Measurements from ENCODE around the gene IL18BP.

The IL18BP gene

DNA sequence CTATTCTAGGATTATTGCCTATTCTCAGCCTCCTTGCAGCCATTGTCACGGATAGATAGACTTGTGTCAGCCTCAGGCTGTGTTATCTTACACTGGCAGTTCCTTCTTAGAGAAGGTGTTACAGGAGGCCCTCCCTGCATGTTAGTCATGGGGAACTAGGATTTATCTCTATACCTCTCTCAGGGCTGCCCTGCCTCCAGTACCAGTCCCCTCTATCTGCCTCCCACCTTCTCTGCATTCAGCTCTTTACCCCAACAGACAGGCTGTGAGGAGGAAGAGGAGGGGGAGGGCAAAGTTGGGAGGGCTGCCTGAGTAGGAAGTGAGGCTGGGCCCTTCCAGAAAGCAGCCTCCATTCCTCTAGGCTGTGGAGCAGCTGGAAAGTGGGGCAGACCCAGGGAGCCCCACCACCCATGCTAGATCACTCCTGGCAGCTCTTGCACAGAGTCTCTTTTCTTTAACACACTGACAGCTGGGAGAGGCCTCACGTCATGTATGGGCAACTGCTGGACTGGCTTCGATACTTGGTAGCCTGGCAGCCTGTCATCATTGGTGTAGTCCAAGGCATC lies 2.9 kb upstream of the IL18BP start:
- no peak overlapping the region for H3K4me3 ChIP-seq (ENCODE audit: low read length)
- no peak for DNase-seq (ENCODE audit: low read depth, low spot score)

DNA sequence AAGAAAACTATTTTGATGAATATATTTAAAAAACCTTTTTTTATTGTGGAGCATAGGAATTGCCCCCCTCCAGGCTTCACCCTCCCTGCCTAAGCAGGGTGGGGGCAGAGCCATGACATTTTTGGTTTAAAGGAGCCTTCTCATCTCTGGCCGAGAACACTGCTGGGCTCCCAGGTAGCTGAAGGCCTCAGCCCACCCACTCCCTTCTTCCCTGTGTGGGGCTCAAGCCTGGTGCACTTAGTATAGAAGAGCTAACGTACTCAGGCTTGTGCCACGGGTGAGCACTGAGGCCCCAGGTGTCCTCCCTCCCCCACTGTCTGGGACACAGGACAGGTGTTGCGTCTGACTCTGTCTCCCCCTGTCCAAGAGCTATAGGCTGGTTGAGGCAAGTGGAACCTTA lies 2.2 kb upstream of the IL18BP start:
- no peak overlapping the region for H3K4me3 ChIP-seq (ENCODE audit: low read length)
- no peak for DNase-seq (ENCODE audit: low read depth, low spot score)

DNA sequence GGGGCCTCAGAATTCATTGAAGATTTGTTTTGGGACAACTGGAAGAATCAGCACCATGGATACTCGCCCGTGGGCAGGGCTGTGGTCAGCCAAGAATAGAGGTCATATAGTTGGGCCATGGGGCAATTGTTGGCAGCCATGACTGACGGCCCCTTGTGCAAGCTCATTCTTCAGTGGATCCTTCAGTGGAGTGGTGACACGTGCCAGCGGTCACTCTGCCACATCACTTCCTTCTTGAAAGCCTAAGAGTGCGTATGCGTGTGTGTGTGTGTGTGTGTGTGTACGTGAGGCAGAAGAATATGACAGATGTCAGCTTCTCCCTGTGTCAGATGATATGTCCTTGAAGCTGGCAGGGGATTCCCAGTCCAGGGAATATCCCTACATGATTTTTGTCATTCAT lies 1.8 kb upstream of the IL18BP start:
- DNase-seq (ENCODE audit: low read depth, low spot score) = no peak
- no peak overlapping the region for H3K4me3 ChIP-seq (ENCODE audit: low read length)

DNA sequence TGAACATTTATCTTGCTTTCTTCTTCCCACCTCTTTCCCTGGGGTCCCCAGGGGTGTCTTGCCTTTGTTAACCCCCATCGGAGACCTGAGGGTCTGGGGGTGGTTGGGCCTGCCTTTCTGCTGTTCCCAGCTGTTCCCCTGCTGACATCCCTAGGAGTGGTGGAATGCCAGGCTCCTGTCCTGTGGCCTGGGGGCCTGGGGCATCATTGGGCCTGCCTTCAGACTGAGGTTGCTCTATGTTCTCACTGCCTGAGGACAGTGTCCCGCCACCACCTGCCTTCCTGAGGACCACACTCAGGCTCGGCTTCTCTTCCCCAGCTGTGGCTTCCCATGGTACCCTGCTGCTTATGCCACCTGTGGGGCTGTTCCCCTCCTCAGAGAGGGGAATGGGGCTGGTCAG lies 1.1 kb upstream of the IL18BP start:
- DNase-seq (ENCODE audit: low read depth, low spot score) = no peak
- H3K4me3 ChIP-seq (ENCODE audit: low read length) = no peak overlapping the region

DNA sequence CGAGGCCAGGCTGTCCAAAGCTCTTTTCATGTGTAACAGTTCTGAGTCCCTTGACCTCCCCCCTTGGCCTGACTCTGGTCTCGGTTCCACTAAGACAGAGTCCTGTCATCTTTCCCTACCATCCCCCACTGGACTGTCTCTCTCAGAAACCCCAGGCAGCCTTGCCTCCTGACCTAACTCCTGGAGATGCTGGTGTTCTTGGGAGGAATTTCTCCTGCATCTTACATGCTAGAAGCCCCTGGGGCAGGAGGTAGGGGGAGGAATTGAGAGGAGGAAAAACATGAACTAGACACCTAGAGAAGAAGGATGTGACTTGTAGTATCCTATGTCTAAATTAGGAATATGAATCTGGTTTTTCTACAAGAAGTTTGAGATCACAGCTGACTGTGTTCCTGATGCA lies 648 bp upstream of the IL18BP start:
- no peak overlapping the region for H3K4me3 ChIP-seq (ENCODE audit: low read length)
- no peak for DNase-seq (ENCODE audit: low read depth, low spot score)

DNA sequence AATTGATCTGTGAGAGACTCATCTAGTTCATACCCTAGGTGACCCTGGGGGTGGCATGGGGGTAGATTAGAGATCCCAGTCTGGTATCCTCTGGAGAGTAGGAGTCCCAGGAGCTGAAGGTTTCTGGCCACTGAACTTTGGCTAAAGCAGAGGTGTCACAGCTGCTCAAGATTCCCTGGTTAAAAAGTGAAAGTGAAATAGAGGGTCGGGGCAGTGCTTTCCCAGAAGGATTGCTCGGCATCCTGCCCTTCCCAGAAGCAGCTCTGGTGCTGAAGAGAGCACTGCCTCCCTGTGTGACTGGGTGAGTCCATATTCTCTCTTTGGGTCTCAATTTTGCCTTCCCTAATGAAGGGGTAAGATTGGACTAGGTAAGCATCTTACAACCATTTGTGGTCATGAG lies 653 bp downstream of the IL18BP start:
- no peak for DNase-seq (ENCODE audit: low read depth, low spot score)
- H3K4me3 ChIP-seq (ENCODE audit: low read length) = peak overlapping the region; percentile 65

DNA sequence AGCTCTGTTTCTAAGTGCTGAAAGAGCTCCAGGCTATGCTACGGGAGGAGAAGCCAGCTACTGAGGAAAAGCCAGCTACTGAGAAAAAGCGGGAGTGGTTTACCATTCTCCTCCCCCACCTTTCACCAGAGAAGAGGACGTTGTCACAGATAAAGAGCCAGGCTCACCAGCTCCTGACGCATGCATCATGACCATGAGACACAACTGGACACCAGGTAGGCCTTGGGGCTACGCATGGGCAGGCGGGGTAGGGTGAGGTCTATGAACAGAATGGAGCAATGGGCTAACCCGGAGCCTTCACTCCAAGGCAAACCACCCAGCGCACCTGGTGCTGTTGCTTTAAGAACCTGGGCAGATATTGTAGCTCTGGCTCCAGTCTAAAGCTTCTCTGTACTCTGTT lies 1.1 kb downstream of the IL18BP start:
- no peak overlapping the region for H3K4me3 ChIP-seq (ENCODE audit: low read length)
- DNase-seq (ENCODE audit: low read depth, low spot score) = no peak

DNA sequence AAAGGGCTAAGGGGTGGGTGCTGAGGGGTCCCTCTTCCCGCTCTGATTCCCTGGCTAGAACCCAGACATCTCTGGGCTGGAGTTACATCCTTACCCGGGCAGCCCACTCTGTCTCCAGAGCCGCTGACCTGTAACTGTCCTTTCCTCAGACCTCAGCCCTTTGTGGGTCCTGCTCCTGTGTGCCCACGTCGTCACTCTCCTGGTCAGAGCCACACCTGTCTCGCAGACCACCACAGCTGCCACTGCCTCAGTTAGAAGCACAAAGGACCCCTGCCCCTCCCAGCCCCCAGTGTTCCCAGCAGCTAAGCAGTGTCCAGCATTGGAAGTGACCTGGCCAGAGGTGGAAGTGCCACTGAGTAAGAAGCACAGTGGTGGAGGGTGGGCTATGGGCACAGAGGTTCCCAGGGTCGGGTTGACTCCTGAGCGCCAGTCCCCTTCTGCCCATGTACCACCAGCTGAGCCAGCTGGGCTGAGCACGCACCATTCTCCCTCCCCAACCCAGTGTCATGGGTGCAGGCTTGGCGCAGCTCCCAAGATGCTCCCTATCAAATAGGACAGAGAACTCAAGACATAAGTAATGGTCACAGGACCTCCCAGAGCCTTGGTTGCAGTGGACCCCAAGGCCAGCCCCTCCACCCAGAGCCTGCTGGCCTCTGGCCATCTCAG lies 1.6 kb downstream of the IL18BP start:
- no peak for DNase-seq (ENCODE audit: low read depth, low spot score)

DNA sequence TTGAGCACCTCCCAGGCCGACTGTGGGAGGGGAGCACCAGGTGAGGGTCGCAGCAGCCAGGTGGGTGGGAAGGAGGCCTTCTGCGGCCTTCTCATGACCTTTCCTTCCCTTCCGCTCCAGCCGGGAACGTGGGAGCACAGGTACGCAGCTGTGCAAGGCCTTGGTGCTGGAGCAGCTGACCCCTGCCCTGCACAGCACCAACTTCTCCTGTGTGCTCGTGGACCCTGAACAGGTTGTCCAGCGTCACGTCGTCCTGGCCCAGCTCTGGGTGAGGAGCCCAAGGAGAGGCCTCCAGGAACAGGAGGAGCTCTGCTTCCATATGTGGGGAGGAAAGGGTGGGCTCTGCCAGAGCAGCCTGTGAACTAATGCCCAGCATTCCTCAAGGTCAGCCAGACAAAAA lies 2.6 kb downstream of the IL18BP start:
- H3K4me3 ChIP-seq (ENCODE audit: low read length) = no peak overlapping the region
- no peak for DNase-seq (ENCODE audit: low read depth, low spot score)

More for the DNA sequence above, 1.6 kb downstream of the IL18BP start:
- no peak overlapping the region for H3K4me3 ChIP-seq (ENCODE audit: low read length)

DNA sequence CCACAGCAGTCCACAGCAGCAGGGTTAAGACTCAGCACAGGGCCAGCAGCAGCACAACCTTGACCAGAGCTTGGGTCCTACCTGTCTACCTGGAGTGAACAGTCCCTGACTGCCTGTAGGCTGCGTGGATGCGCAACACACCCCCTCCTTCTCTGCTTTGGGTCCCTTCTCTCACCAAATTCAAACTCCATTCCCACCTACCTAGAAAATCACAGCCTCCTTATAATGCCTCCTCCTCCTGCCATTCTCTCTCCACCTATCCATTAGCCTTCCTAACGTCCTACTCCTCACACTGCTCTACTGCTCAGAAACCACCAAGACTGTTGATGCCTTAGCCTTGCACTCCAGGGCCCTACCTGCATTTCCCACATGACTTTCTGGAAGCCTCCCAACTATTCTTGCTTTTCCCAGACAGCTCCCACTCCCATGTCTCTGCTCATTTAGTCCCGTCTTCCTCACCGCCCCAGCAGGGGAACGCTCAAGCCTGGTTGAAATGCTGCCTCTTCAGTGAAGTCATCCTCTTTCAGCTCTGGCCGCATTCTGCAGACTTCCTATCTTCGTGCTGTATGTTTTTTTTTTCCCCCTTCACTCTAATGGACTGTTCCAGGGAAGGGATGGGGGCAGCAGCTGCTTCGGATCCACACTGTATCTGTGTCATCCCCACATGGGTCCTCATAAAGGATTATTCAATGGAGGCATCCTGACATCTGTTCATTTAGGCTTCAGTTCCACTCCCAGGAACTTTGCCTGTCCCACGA lies 3.3 kb downstream of the IL18BP start:
- no peak for DNase-seq (ENCODE audit: low read depth, low spot score)
- no peak overlapping the region for H3K4me3 ChIP-seq (ENCODE audit: low read length)

DNA sequence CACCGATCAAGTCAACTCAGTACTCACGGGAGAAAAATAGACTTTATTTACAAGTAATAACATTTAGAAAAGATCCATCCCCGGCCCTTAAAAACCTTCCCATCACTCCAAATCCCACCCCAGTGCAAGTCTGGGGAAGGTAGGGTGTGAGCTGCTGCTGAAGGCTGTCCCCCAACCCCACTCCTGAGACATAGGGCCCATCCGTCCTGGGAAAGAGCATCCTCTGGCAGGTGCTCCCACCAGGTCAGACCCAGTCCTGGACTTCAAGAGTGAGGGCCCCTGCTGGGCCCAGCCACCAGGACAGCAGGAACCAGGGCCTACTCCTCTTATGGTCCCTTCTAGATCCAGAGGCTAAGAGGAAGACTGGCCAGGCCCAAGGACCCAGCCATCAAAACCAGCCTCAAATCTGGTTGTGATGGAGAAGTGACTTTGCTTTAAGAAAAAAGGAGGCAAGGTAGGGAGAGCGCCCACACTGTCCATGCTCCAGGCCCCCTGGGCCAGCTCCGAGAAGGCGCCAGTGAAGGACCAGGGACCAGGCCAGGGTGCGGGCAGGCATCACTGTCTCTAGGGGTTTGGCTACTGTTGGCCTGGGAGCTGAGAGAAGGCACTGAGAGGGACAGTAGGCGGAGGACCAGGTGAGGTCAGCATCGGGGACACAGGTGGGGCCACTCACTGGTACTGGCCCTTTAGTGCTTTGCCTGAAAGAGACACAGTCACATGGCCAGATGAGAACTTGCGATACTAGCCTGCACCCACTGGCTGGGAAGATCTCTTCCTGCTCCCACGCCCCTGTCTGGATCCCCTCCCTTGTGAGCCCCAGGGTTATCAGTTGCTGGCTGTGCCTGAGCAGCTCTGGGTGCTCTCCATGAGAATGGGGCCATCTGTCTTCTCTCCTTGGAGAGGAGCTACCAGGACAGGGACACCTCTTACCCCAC lies 4.4 kb downstream of the IL18BP start:
- no peak for DNase-seq (ENCODE audit: low read depth, low spot score)

DNA sequence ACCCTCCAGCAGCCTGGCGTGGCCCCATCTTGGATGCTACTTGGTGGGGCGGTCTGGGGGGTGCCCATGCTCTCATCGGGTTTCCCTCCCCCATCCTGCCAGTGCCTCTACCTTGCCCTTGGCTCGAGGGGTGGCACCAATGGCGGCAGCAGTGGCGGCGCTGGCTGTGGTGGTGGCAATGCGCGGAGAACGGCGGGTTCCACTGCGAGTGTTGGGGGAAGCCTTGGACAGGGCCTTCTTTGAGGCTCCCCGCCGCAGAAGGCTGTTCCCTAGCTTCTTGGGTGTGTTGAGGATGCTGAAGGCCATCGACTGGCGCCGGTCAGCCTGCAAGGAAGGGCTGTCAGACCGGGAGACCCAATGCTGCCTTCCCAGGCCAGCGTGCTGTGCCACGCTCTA lies 5.1 kb downstream of the IL18BP start:
- H3K4me3 ChIP-seq (ENCODE audit: low read length) = no peak overlapping the region
- no peak for DNase-seq (ENCODE audit: low read depth, low spot score)

More for the DNA sequence above, 4.4 kb downstream of the IL18BP start:
- no peak overlapping the region for H3K4me3 ChIP-seq (ENCODE audit: low read length)

DNA sequence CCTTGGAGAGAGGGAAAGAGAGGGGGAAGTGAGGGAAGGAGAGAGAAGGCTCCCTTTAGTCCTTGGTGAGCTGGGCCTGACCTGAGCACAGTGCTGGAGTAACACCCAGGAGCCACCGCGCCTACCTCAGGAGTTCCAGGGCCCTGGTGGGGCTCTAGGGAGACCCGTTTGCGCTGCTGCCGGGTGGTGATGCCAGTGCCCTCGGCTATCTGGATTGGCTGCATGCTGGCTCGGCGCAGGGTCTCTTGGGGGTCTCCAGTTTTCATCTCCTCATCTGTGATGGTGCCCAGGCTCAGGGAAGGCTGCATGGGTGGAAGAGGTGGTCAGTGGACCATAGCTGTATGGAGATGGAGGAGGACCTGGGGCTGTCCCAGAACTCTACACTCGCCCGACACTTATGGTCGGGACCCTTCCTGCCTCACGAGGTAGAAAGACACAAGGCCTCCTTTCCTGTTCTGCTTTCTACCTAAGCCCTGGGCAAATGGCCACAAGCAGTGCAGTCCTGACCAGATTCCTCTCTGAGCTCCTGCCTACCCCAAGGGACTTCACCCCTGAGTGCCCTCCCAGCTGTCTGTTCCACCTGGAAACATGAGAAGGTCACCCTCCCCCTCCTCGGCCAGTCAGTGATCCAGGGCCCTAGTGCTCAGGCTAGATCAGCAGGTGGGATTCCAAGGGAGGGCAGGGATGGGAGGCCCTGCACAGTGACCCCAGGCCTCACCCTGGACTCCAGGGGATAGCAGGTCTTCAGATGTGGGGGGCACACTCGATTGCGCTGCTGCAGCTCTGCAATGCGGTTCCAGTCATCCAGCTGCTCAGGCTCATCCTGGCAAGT lies 6.0 kb downstream of the IL18BP start:
- no peak overlapping the region for H3K4me3 ChIP-seq (ENCODE audit: low read length)
- no peak for DNase-seq (ENCODE audit: low read depth, low spot score)

DNA sequence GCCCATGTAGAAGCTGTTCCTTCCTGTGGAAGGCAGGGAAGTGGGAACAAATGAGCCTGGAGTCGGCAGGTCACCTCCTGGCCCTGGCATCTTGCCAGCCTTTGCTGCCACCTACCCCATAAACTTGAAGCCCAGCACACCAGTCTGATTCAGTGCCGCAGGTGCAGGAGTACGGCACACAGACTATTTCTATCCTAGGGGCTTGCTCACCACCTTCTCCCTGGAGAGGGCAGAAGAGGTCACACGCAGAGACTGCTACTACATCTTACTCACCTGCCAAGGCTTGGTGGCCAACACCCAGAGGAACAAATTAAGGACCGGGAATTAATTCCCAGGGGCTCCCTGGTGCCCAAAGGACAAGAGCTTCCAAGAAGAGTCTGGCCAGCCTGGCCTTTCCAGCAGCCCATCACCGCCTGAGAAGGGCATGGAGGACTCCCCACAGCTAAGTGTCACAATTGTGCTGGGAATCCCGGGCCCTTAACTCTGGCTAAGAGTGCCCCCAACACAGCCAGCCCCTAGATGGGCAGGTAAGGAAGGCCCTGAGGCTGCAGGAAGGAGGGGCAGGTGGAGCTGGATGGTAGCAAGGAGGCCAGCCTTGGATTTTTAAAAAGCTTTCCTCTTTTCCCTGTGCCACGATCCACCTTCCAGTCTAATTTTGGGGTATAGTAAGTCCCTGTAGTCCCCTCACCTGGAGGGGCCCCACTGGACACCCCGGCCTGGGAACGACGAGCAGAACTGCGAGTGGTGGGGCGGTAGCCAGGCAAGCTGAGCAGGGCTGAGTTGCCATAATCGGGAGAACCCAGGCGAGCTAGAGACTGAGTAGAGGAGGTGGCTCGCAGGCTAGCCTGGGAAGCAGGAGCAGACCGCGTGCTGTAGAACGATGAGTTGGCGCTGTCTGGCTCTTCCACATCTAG lies 6.9 kb downstream of the IL18BP start:
- H3K4me3 ChIP-seq (ENCODE audit: low read length) = no peak overlapping the region
- no peak for DNase-seq (ENCODE audit: low read depth, low spot score)

DNA sequence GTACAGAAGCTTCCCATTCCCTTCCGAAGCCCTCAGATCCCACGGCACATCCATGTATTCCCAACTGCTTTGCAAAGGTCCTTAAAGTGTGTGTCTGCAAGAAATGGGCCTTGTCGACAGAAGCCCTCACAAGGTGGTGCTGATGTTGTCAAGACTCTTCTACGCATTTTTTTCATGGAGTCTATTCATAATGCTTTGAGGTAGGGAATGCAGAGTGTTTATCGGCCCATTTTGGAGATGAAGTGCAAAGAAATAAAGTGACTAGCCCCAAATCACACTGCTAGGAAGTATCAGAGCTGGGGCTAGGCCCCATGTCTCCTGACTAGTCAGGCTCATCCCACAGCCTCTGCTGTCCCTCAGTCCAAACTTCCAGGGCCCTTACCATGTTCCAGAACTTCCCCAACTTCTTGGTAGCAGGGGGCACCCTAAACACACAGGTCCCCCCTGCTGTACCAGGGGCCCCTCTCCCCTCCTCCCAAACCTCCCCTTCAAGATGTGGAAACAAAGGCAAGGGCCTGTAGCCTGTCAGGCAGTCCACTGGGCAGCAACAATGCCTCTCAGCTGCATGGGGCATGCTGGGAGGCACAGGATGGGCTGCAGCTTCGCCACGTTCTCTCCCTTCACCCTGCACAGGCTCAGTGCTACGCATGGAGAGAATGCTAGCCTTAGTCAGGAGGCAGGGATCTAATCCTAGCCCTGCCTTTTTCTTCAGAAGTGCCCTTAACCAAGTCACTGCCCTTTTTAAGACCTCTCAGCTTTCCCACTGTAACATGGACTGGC lies 7.8 kb downstream of the IL18BP start:
- DNase-seq (ENCODE audit: low read depth, low spot score) = no peak
- no peak overlapping the region for H3K4me3 ChIP-seq (ENCODE audit: low read length)

DNA sequence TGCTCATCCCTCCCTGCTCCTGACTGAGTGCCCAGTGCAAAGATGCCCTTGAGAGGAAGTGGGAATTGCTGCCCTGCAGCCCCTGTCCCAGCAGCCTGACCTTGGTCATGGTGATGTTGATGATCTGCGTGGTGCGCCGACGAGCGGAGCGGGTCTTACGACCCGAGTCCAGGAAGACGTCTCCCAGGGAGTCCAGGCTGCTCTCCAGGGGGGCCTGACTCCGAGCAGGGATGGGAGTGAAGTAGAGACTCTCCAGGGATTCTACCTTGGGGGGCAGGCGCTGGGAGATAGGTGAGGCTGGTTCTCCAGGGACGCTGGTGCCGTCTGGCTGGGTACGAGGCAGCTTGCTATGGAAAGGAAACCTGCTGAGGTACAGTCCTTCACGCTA lies 8.4 kb downstream of the IL18BP start:
- H3K4me3 ChIP-seq (ENCODE audit: low read length) = no peak overlapping the region
- no peak for DNase-seq (ENCODE audit: low read depth, low spot score)

DNA sequence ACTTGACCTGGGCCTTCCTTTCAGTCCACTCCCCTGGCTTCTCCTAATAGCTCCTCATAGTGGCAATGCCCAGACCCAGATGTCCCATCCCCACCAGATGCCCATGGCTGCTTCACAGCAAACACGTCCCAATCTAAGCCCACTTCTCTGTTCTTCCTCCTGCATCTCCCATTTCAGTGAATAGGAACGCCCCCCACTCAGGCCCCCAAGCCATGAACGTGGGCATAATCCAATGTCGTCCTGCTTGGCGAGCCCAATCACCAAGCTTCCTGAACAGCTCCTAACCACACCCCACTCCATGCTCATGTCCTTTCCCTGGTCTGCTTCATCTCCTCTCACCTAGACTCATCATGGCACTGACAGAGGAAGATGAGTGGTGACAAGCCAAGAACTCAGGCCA lies 8.9 kb downstream of the IL18BP start:
- DNase-seq (ENCODE audit: low read depth, low spot score) = no peak
- no peak overlapping the region for H3K4me3 ChIP-seq (ENCODE audit: low read length)
